ENCODE results near the gene NAXD.

GRCh38 chr13:110639935-110640334 is 24.6 kb downstream of the NAXD start:
- TF ChIP-seq CTCF (IDR thresholded peaks at IDR 0.05) (no peak), POLR2A (IDR thresholded peaks at IDR 0.05) (no peak)
